D341Med (cell line): Measurements from ENCODE around the gene RRP36.
"Not testable (repeated sequence)": the region's sequence is repeated elsewhere in the genome, so short reads cannot be mapped to it uniquely, and the experiment has no call there.

Experiments used
- DNase-seq: peaks from one replicate; pipeline ENCODE4 v3.0.0; 2012; ENCODE audit warnings: low spot score

The RRP36 gene

GRCh38 chr6:43021270-43022047 is at the start of gene RRP36:
TSS of gene RRP36 (plus strand) at chr6:43021623. CDS start at chr6:43021655, 32 bp downstream.
- peak; percentile 91 for DNase-seq

GRCh38 chr6:42971746-42972327 is 49.6 kb upstream of the RRP36 start:
- DNase-seq = no peak

- no peak for DNase-seq
These were observed 47.5 kb upstream of the RRP36 start for GRCh38 chr6:42973926-42974325.

GRCh38 chr6:42974919-42975505 is 46.4 kb upstream of the RRP36 start:
- DNase-seq = no peak

- no peak for DNase-seq
These were observed 43.0 kb upstream of the RRP36 start for GRCh38 chr6:42978487-42978838.

- peak; percentile 90 for DNase-seq
These were observed 42.4 kb upstream of the RRP36 start, which contains the start of gene PEX6 for GRCh38 chr6:42978839-42979522. TSS of gene PEX6 (minus strand) at chr6:42979181. CDS start at chr6:42979150, 31 bp downstream.

GRCh38 chr6:42979523-42980177 is 41.8 kb upstream of the RRP36 start:
- no peak for DNase-seq

- no peak for DNase-seq
These were observed 39.6 kb upstream of the RRP36 start for GRCh38 chr6:42981836-42982235.

GRCh38 chr6:42984001-42984923 is 37.2 kb upstream of the RRP36 start, which contains the start of gene PPP2R5D:
TSS of gene PPP2R5D (plus strand) at chr6:42984570. CDS start at chr6:42984678, 108 bp downstream.
- DNase-seq = peak; percentile 96

- peak; percentile 51 for DNase-seq
These were observed 36.4 kb upstream of the RRP36 start for GRCh38 chr6:42984924-42985475.

- no peak for DNase-seq
These were observed 33.6 kb upstream of the RRP36 start for GRCh38 chr6:42987533-42988451.

- DNase-seq = no peak
These were observed 32.9 kb upstream of the RRP36 start for GRCh38 chr6:42988486-42989020.

- no peak for DNase-seq
These were observed 31.5 kb upstream of the RRP36 start for GRCh38 chr6:42989923-42990322.

GRCh38 chr6:42993445-42993844 is 28.0 kb upstream of the RRP36 start:
- DNase-seq = no peak

GRCh38 chr6:42996513-42996912 is 24.9 kb upstream of the RRP36 start:
- DNase-seq = no peak

- DNase-seq = not testable (repeated sequence)
These were observed 23.2 kb upstream of the RRP36 start for GRCh38 chr6:42998205-42998604.

- no peak for DNase-seq
These were observed 19.6 kb upstream of the RRP36 start for GRCh38 chr6:43001843-43002242.

GRCh38 chr6:43005844-43006243 is 15.6 kb upstream of the RRP36 start:
- DNase-seq = no peak

- DNase-seq = no peak
These were observed 15.2 kb upstream of the RRP36 start for GRCh38 chr6:43006251-43006650.
